Right atrium auricular region (tissue), 2 donors: ENCODE data around the gene CS. TPM values are rescaled to one million over a fixed set of nuclear protein-coding genes. Genes with fewer than 3 reads are reported as not detected.
"Not testable (repeated sequence)": the region's sequence is repeated elsewhere in the genome, so short reads cannot be mapped to it uniquely, and the experiment has no call there.

Source experiments
- DNase-seq: peaks from one replicate; pipeline ENCODE4 v3.0.0-alpha.2; 2019; ENCODE audit warnings: low spot score
- H3K27ac ChIP-seq, 2 donors: fragments of 200-600 bp; sonication (generic); 1 replicate in 1 of 2; 2 replicates in 1 of 2; pipeline ENCODE4 v1.5.1; 2016 to 2019
- H3K27me3 ChIP-seq, 2 donors: fragments of 200-600 bp; sonication (generic); one replicate each; pipeline versions ENCODE4 v1.5.1 to v1.6.0; 2017 to 2019
- H3K36me3 ChIP-seq: fragments of 200-600 bp; sonication (generic); one replicate; pipeline ENCODE4 v1.5.1; 2016
- H3K4me1 ChIP-seq, 2 donors: fragments of 200-600 bp; sonication (generic); one replicate each; pipeline versions ENCODE4 v1.5.1 to v1.6.0; 2017 to 2019
- H3K4me3 ChIP-seq, 2 donors: fragments of 200-600 bp; sonication (generic); 1 replicate in 1 of 2; 2 replicates in 1 of 2; pipeline ENCODE4 v1.5.1; 2017 to 2019; ENCODE audit warnings: mild to moderate bottlenecking in 1 of 2, moderate library complexity in 1 of 2
- H3K9me3 ChIP-seq, 2 donors: fragments of 200-600 bp; sonication (generic); one replicate each; pipeline ENCODE4 v1.5.1; 2019
- total RNA-seq, 2 donors: library from RNA; depleted of rRNA; stranded (reverse); fragments of >200 nt; gene quantifications; one replicate each; pipeline ENCODE4 v1.1.0, GENCODE V29; 2016
- TF ChIP-seq, protein P1 (sequence below), 2 donors: fragments of 200-600 bp; sonication (generic); IDR thresholded peaks; one replicate each; pipeline ENCODE4 v1.5.1; 2019; ENCODE audit warnings: antibody characterized with exemption in 2 of 2

CS gene
- total RNA-seq, 2 donors from 2014 or later: 236 to 513 TPM

DNA sequence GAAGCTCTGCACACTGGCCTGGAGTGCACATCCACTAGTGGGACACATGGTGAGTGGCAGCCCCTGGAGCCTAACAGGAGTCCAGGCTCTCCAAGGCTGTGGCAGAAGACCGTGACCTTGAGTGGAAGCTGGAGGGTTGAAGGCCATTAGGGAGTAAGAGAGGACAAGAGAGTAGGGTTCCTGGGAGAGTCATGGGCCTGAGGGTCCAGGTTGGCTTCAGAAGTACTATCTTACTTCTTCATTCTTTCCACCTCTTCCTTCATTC is 39.0 kb upstream of the CS start:
- Histone ChIP-seq H3K36me3 (peaks cover 13% of the 10 kb centered on the region), H3K4me3 (no peak overlapping the region), H3K27me3 (no peaks in the 10 kb centered on the region), H3K27ac (no peak overlapping the region), H3K4me1 (peaks cover 0 to 6% of the 10 kb centered on the region in 2 donors), H3K9me3 (no peaks in the 10 kb centered on the region)
- TF ChIP-seq, protein P1, sequence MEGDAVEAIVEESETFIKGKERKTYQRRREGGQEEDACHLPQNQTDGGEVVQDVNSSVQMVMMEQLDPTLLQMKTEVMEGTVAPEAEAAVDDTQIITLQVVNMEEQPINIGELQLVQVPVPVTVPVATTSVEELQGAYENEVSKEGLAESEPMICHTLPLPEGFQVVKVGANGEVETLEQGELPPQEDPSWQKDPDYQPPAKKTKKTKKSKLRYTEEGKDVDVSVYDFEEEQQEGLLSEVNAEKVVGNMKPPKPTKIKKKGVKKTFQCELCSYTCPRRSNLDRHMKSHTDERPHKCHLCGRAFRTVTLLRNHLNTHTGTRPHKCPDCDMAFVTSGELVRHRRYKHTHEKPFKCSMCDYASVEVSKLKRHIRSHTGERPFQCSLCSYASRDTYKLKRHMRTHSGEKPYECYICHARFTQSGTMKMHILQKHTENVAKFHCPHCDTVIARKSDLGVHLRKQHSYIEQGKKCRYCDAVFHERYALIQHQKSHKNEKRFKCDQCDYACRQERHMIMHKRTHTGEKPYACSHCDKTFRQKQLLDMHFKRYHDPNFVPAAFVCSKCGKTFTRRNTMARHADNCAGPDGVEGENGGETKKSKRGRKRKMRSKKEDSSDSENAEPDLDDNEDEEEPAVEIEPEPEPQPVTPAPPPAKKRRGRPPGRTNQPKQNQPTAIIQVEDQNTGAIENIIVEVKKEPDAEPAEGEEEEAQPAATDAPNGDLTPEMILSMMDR (IDR thresholded peaks at IDR 0.05): no peak
- no peak for DNase-seq

DNA sequence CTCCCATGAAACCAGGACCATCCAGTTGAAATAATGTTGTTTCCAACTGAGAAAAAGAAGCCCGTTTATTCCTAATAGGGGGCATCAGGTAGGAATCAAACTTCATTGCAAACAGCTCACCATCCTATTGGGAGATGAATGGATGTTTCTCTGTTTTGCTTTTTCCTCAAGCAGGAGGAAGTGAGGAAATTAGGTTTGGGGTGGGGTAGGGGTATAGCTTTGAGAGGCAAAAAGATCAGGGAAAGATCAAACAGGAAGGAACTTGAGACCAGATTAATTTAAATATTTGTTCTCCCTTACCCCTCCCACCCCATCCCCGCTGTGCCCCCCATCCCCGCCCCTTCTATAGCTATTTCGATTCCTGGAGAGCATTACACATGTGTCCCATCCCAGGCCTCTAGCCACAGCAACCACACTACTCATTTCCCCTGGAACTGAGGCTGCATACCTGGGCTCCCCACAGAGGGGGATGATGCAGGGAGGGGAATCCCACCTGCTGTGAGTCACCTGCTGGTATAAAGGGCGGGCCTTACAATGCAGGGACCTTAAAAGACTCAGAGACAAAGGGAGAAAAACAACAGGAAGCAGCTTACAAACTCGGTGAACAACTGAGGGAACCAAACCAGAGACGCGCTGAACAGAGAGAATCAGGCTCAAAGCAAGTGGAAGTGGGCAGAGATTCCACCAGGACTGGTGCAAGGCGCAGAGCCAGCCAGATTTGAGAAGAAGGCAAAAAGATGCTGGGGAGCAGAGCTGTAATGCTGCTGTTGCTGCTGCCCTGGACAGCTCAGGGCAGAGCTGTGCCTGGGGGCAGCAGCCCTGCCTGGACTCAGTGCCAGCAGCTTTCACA is 38.4 kb upstream of the CS start, which contains the start of gene IL23A:
Gene IL23A, plus strand, starts transcription at position 577 of the 850 bp plus-strand sequence. Its CDS starts 161 bp downstream, at position 738.
- Histone ChIP-seq H3K9me3 (no peaks in the 10 kb centered on the region), H3K4me1 (peaks cover 0 to 6% of the 10 kb centered on the region in 2 donors), H3K4me3 (no peak within 1 kb of the TSS), H3K36me3 (peaks cover 8% of the 10 kb centered on the region), H3K27ac (no peak within 1 kb of the TSS), H3K27me3 (no peaks in the 10 kb centered on the region)
- TF ChIP-seq, protein P1 (IDR thresholded peaks at IDR 0.05): no peak
- no peak for DNase-seq

DNA sequence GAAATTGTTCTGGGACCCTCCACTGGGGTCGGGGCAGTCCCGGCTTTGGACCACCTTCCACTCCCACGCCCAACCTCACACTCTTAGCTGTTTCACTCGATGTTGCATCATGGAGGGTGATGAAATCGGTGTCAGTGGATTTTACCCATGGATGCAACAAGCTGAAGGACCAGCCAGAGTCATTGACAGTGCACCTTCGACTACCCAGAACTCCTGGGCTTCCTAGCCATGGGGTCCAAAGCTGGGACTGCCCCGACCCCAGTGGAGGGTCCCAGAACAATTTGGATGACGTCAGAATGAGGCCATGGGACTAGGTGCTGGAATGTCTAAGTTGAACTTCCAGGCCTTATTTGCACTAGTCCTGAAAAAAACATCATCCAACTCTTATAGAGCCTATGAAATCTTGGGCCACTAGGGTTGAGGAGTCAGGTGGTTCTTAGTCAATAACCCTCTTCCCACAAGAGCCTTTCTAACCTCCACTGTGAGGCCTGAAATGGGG is 37.7 kb upstream of the CS start:
- Histone ChIP-seq H3K36me3 (peaks cover under 1% of the 10 kb centered on the region), H3K4me3 (no peak overlapping the region), H3K27ac (no peak overlapping the region), H3K9me3 (no peaks in the 10 kb centered on the region), H3K27me3 (no peaks in the 10 kb centered on the region), H3K4me1 (peaks cover 0 to 11% of the 10 kb centered on the region in 2 donors)
- TF ChIP-seq, protein P1 (IDR thresholded peaks at IDR 0.05): no peak
- DNase-seq: no peak

DNA sequence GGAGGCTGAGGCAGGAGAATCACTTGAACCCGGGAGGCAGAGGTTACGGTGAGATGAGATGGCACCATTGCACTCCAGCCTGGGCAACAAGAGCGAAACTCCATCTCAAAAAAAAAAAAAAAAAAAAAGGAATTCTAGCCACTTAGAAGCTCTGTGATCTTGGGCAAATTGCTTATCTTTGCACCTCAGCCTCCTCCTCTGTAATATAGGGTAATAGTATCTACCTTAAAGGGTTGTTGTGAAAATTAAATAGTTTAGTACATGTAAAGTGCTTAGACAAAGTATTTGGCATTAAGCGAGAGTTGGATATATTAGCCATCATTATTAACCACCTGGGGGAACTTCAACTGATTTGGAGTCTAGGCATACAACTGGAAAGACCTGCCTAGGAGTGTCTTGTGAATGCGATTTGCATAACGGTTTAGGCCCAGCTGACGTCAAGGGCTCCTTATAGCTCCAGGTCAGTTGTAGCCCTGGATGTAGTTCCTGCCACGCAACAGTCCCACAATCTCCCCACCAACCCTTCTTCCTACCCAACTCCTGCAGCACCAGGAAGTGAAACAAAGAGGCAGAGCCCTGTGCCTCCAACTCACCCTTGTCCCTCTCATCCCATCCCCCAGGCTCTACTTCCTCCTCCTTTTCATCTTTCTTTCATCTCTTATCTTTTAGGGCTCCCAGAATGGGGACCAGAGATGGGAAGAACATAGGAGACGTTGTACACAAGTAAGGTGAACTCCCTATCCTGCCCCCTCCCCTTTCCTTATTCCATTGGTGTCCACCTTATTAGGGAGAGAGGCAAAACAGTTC is 36.4 kb upstream of the CS start:
- DNase-seq: no peak
- Histone ChIP-seq H3K9me3 (no peaks in the 10 kb centered on the region), H3K4me3 (no peak overlapping the region), H3K27me3 (no peaks in the 10 kb centered on the region), H3K4me1 (peaks cover 0 to 14% of the 10 kb centered on the region in 2 donors), H3K27ac (no peak overlapping the region), H3K36me3 (no peaks in the 10 kb centered on the region)
- TF ChIP-seq, protein P1 (IDR thresholded peaks at IDR 0.05): no peak

DNA sequence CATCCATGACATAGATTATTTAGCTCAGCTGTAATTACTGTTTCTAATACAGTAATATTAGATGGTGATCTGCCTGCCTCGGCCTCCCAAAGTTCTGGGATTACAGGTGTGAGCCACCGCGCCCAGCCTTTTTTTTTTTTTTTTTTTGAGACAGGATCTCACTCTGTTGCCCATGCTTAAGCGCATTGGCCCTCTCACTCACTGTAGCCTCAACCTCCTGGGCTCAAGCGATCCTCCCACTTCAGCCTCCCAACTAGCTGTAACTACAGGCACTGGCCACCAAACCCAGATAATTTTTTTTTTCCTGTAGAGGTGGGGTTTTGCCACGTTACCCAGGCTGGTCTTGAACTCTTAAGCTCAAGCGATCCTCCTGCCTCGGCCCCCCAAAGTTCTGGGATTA is 35.4 kb upstream of the CS start:
- peaks cover 0 to 14% of the 10 kb centered on the region in 2 donors for H3K4me1 ChIP-seq
- not testable (repeated sequence) for H3K27me3 ChIP-seq, H3K4me3 ChIP-seq, H3K36me3 ChIP-seq, H3K9me3 ChIP-seq, DNase-seq, H3K27ac ChIP-seq

DNA sequence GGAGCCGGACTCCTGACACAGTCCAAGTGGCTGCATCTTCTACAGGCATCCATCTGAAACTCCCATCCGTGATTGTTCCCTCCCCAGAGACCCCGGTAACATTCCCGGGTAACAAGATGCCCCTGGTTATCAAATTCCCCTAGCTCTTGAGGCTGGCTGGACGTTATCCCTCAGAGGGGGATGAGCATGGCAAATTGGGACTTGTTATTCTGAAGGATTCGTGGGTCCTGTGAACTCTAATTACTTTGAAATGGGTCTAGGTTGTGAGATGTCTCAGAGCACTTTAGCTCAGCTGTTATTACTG is 34.3 kb upstream of the CS start:
- no peak for DNase-seq
- no peaks in the 10 kb centered on the region for H3K9me3 ChIP-seq
- peak overlapping the region; percentile 92 to 95 for H3K27ac ChIP-seq
- TF ChIP-seq, protein P1 (IDR thresholded peaks at IDR 0.05): no peak
- peak overlapping the region; percentile 55 to 61 for H3K4me3 ChIP-seq
- H3K36me3 ChIP-seq: no peaks in the 10 kb centered on the region
- no peaks in the 10 kb centered on the region for H3K27me3 ChIP-seq
- peaks cover 0 to 14% of the 10 kb centered on the region in 2 donors for H3K4me1 ChIP-seq
